Trophoblast cell (in vitro differentiated cells and primary cell): ENCODE measurements around the gene MRPL55.

Experiments
- DNase-seq, 2 donors: peaks; one replicate each; pipeline ENCODE4 v3.0.0-alpha.2; 2016
- H2AFZ ChIP-seq: 2 replicates; pipeline ENCODE4 v1.6.1; 2013; ENCODE audit warnings: low read length, moderate library complexity, mild to moderate bottlenecking; ENCODE audit not compliant: insufficient read depth, poor library complexity
- H2AK5ac ChIP-seq: 2 replicates; pipeline ENCODE4 v1.6.1; 2013; ENCODE audit warnings: mild to moderate bottlenecking, low read length
- H2BK120ac ChIP-seq: 2 replicates; pipeline ENCODE4 v1.6.1; 2013; ENCODE audit warnings: low read length, mild to moderate bottlenecking, moderate library complexity; ENCODE audit not compliant: insufficient read depth, poor library complexity
- H2BK12ac ChIP-seq: 2 replicates; pipeline ENCODE4 v1.6.1; 2013; ENCODE audit warnings: mild to moderate bottlenecking, low read length, moderate library complexity
- H2BK5ac ChIP-seq: 2 replicates; pipeline ENCODE4 v1.6.1; 2013; ENCODE audit warnings: low read length, low read depth, moderate library complexity, mild to moderate bottlenecking; ENCODE audit not compliant: poor library complexity
- H3K14ac ChIP-seq: 2 replicates; pipeline ENCODE4 v1.6.1; 2013; ENCODE audit warnings: mild to moderate bottlenecking, low read length
- H3K18ac ChIP-seq: 2 replicates; pipeline ENCODE4 v1.6.1; 2013; ENCODE audit warnings: mild to moderate bottlenecking, low read length
- H3K23ac ChIP-seq: 2 replicates; pipeline ENCODE4 v1.6.1; 2013; ENCODE audit warnings: low read length
- H3K27ac ChIP-seq: 2 replicates; pipeline ENCODE4 v1.5.1; 2013; ENCODE audit warnings: low read depth, mild to moderate bottlenecking, inconsistent platforms, low read length, moderate library complexity
- H3K27me3 ChIP-seq: 2 replicates; pipeline ENCODE4 v1.6.1; 2013; ENCODE audit warnings: inconsistent platforms, mild to moderate bottlenecking, low read length, moderate library complexity; ENCODE audit not compliant: insufficient read depth
- H3K36me3 ChIP-seq, 2 experiments: 1 replicate in 1 of 2; 2 replicates in 1 of 2; pipeline ENCODE4 v1.6.1; 2013; ENCODE audit warnings: low read length in 2 of 2, mild to moderate bottlenecking in 2 of 2, moderate library complexity in 1 of 2; ENCODE audit not compliant: insufficient read depth in 2 of 2, control insufficient read depth in 1 of 2
- H3K4ac ChIP-seq: 2 replicates; pipeline ENCODE4 v1.6.1; 2013; ENCODE audit warnings: low read depth, mild to moderate bottlenecking, low read length, moderate library complexity
- H3K4me1 ChIP-seq, 2 experiments: 1 replicate in 1 of 2; 2 replicates in 1 of 2; pipeline ENCODE4 v1.6.1; 2013; ENCODE audit warnings: low read length in 2 of 2, mild to moderate bottlenecking in 2 of 2, moderate library complexity in 1 of 2; ENCODE audit not compliant: insufficient read depth in 2 of 2, control insufficient read depth in 1 of 2
- H3K4me2 ChIP-seq: 2 replicates; pipeline ENCODE4 v1.6.1; 2013; ENCODE audit warnings: inconsistent platforms, mild to moderate bottlenecking, low read length, moderate library complexity
- H3K4me3 ChIP-seq: 2 replicates; pipeline ENCODE4 v1.5.1; 2013; ENCODE audit warnings: mild to moderate bottlenecking, low read depth, low read length, inconsistent platforms
- H3K79me1 ChIP-seq: one replicate; pipeline ENCODE4 v1.6.1; 2013; ENCODE audit warnings: low read length
- H3K79me2 ChIP-seq: 2 replicates; pipeline ENCODE4 v1.6.1; 2013; ENCODE audit warnings: low read length, mild to moderate bottlenecking; ENCODE audit not compliant: control insufficient read depth, insufficient read depth, poor library complexity
- H3K9ac ChIP-seq: 2 replicates; pipeline ENCODE4 v1.6.1; 2013; ENCODE audit warnings: mild to moderate bottlenecking, low read length
- H3K9me3 ChIP-seq: 2 replicates; pipeline ENCODE4 v1.6.1; 2013; ENCODE audit warnings: low read depth, mild to moderate bottlenecking, control low read depth, inconsistent platforms, low read length; ENCODE audit not compliant: insufficient read depth
- H4K12ac ChIP-seq: 2 replicates; pipeline ENCODE4 v1.6.1; 2013; ENCODE audit warnings: low read depth, mild to moderate bottlenecking, low read length, moderate library complexity
- H4K8ac ChIP-seq: 2 replicates; pipeline ENCODE4 v1.6.1; 2013; ENCODE audit warnings: low read depth, mild to moderate bottlenecking, low read length, moderate library complexity
- H4K91ac ChIP-seq: one replicate; pipeline ENCODE4 v1.6.1; 2013; ENCODE audit warnings: low read depth, mild to moderate bottlenecking, low read length, moderate library complexity
- WGBS: extraction: QIAGEN DNeasy Blood & Tissue Kit; methylation state at CpG from one replicate; pipeline ENCODE4 v1.1.7; 2013; ENCODE audit warnings: missing lambda C conversion rate; ENCODE audit not compliant: insufficient read length, insufficient coverage; ENCODE audit errors: extremely low coverage; 5-methylcytosine and 5-hydroxymethylcytosine counted together

The MRPL55 gene

GRCh38 chr1:228125185-228125584 is 16.1 kb upstream of the MRPL55 start:
- Histone ChIP-seq H2AFZ (no peak overlapping the region), H2AK5ac (no peak overlapping the region), H3K27me3 (no peaks in the 10 kb centered on the region), H3K9ac (no peak overlapping the region), H3K36me3 (no peaks in the 10 kb centered on the region), H3K18ac (no peak overlapping the region), H3K9me3 (no peaks in the 10 kb centered on the region), H4K8ac (no peak overlapping the region), H3K4me2 (no peak overlapping the region), H3K4me1 (no peaks in the 10 kb centered on the region), H2BK120ac (no peak overlapping the region), H3K4ac (no peak overlapping the region), H3K14ac (no peak overlapping the region), H2BK5ac (no peak overlapping the region), H3K27ac (no peak overlapping the region), H2BK12ac (no peak overlapping the region), H3K4me3 (no peak overlapping the region), H3K23ac (no peak overlapping the region), H3K79me1 (no peaks in the 10 kb centered on the region), H3K79me2 (no peaks in the 10 kb centered on the region), H4K91ac (no peak overlapping the region), H4K12ac (no peak overlapping the region)
- no peak for DNase-seq
- no CpG with 5 or more reads among the region's 5 CpGs for WGBS

GRCh38 chr1:228123505-228123904 is 14.4 kb upstream of the MRPL55 start:
- DNase-seq = no peak
- no CpG with 5 or more reads among the region's 2 CpGs for WGBS

GRCh38 chr1:228122921-228123441 is 13.9 kb upstream of the MRPL55 start:
- Histone ChIP-seq H2AK5ac (no peak overlapping the region), H3K14ac (no peak overlapping the region), H3K9ac (no peak overlapping the region), H2BK5ac (no peak overlapping the region), H2BK120ac (no peak overlapping the region), H3K23ac (no peak overlapping the region), H2AFZ (no peak overlapping the region), H3K4ac (no peak overlapping the region), H3K27ac (no peak overlapping the region), H3K9me3 (no peaks in the 10 kb centered on the region), H4K91ac (no peak overlapping the region), H4K8ac (no peak overlapping the region), H3K27me3 (no peaks in the 10 kb centered on the region), H3K79me1 (no peaks in the 10 kb centered on the region), H3K36me3 (no peaks in the 10 kb centered on the region), H3K79me2 (no peaks in the 10 kb centered on the region), H3K4me3 (no peak overlapping the region), H3K18ac (no peak overlapping the region), H3K4me1 (no peaks in the 10 kb centered on the region), H2BK12ac (no peak overlapping the region), H3K4me2 (no peak overlapping the region), H4K12ac (no peak overlapping the region)
- DNase-seq = no peak
- no CpG with 5 or more reads among the region's 1 CpG for WGBS

More at GRCh38 chr1:228123505-228123904, 14.4 kb upstream of the MRPL55 start:
- Histone ChIP-seq H3K4me1 (no peaks in the 10 kb centered on the region), H2AK5ac (no peak overlapping the region), H2BK12ac (no peak overlapping the region), H3K79me2 (no peaks in the 10 kb centered on the region), H3K36me3 (no peaks in the 10 kb centered on the region), H3K23ac (no peak overlapping the region), H3K4ac (no peak overlapping the region), H3K4me2 (no peak overlapping the region), H3K14ac (no peak overlapping the region), H3K27ac (no peak overlapping the region), H3K27me3 (no peaks in the 10 kb centered on the region), H2BK5ac (no peak overlapping the region), H2AFZ (no peak overlapping the region), H3K9me3 (no peaks in the 10 kb centered on the region), H3K9ac (no peak overlapping the region), H4K8ac (no peak overlapping the region), H3K79me1 (no peaks in the 10 kb centered on the region), H4K12ac (no peak overlapping the region), H3K4me3 (no peak overlapping the region), H3K18ac (no peak overlapping the region), H4K91ac (no peak overlapping the region), H2BK120ac (no peak overlapping the region)

- Histone ChIP-seq H3K4me2 (no peak overlapping the region), H2AFZ (no peak overlapping the region), H2AK5ac (no peak overlapping the region), H3K4me3 (no peak overlapping the region), H3K4ac (no peak overlapping the region), H2BK120ac (no peak overlapping the region), H3K14ac (no peak overlapping the region), H3K79me1 (no peaks in the 10 kb centered on the region), H4K12ac (no peak overlapping the region), H3K9me3 (no peaks in the 10 kb centered on the region), H3K18ac (no peak overlapping the region), H3K27ac (no peak overlapping the region), H4K8ac (no peak overlapping the region), H3K23ac (no peak overlapping the region), H3K4me1 (no peaks in the 10 kb centered on the region), H3K79me2 (no peaks in the 10 kb centered on the region), H2BK5ac (no peak overlapping the region), H2BK12ac (no peak overlapping the region), H3K27me3 (no peaks in the 10 kb centered on the region), H4K91ac (no peak overlapping the region), H3K36me3 (no peaks in the 10 kb centered on the region), H3K9ac (no peak overlapping the region)
- no CpG with 5 or more reads among the region's 5 CpGs for WGBS
- DNase-seq = no peak
These were observed 11.9 kb upstream of the MRPL55 start for GRCh38 chr1:228120857-228121489.
